Mesendoderm (in vitro differentiated cells): ENCODE measurements around the gene HBG2.
A peak's percentile ranks its signal among the peaks of the same experiment; 100 is the strongest.

Source experiments
- DNase-seq: peaks from one replicate; pipeline ENCODE4 v3.0.0; 2013
- H2AK5ac ChIP-seq: 2 replicates; pipeline ENCODE4 v1.6.1; 2013; ENCODE audit warnings: low read length, inconsistent platforms
- H2BK120ac ChIP-seq: 2 replicates; pipeline ENCODE4 v1.6.1; 2013; ENCODE audit warnings: low read depth, mild to moderate bottlenecking, low read length, moderate library complexity, mixed read lengths
- H2BK15ac ChIP-seq: replicated peaks from 2 replicates; pipeline ENCODE4 v1.6.1; 2013; ENCODE audit warnings: low read depth, mild to moderate bottlenecking, moderate library complexity
- H2BK5ac ChIP-seq: 2 replicates; pipeline ENCODE4 v1.6.1; 2013; ENCODE audit warnings: low read length, inconsistent platforms
- H3K18ac ChIP-seq: 2 replicates; pipeline ENCODE4 v1.6.1; 2013; ENCODE audit warnings: mild to moderate bottlenecking, low read length, mixed read lengths
- H3K23ac ChIP-seq: one replicate; pipeline ENCODE4 v1.6.1; 2013; ENCODE audit warnings: low read length
- H3K27ac ChIP-seq: 2 replicates; pipeline ENCODE4 v1.5.1; 2013; ENCODE audit warnings: low read depth, mild to moderate bottlenecking, inconsistent platforms, low read length, moderate library complexity
- H3K27me3 ChIP-seq: 2 replicates; pipeline ENCODE4 v1.6.1; 2013; ENCODE audit warnings: low read length, control low read depth, mild to moderate bottlenecking, inconsistent platforms; ENCODE audit not compliant: insufficient read depth, poor library complexity
- H3K36me3 ChIP-seq: 2 replicates; pipeline ENCODE4 v1.6.1; 2013; ENCODE audit warnings: low read length, inconsistent platforms; ENCODE audit not compliant: control insufficient read depth, insufficient read depth
- H3K4ac ChIP-seq: one replicate; pipeline ENCODE4 v1.6.1; 2013; ENCODE audit warnings: low read depth, mild to moderate bottlenecking, low read length, moderate library complexity
- H3K4me1 ChIP-seq: 2 replicates; pipeline ENCODE4 v1.6.1; 2013; ENCODE audit warnings: low read depth, low read length, inconsistent platforms; ENCODE audit not compliant: control insufficient read depth
- H3K4me2 ChIP-seq: 2 replicates; pipeline ENCODE4 v1.6.1; 2013; ENCODE audit warnings: low read length
- H3K4me3 ChIP-seq: 2 replicates; pipeline ENCODE4 v1.5.1; 2013; ENCODE audit warnings: mild to moderate bottlenecking, low read length
- H3K56ac ChIP-seq: one replicate; pipeline ENCODE4 v1.6.1; 2013; ENCODE audit warnings: low read length
- H3K79me1 ChIP-seq: 2 replicates; pipeline ENCODE4 v1.6.1; 2013; ENCODE audit warnings: low read length, inconsistent platforms
- H3K79me2 ChIP-seq: 2 replicates; pipeline ENCODE4 v1.6.1; 2013; ENCODE audit warnings: mild to moderate bottlenecking, low read length; ENCODE audit not compliant: control insufficient read depth, insufficient read depth
- H3K9ac ChIP-seq: 2 replicates; pipeline ENCODE4 v1.6.1; 2013; ENCODE audit warnings: low read length, inconsistent platforms
- H4K5ac ChIP-seq: one replicate; pipeline ENCODE4 v1.6.1; 2013; ENCODE audit warnings: low read length
- H4K8ac ChIP-seq: one replicate; pipeline ENCODE4 v1.6.1; 2013; ENCODE audit warnings: low read depth, mild to moderate bottlenecking, control low read depth, low read length, moderate library complexity
- WGBS: extraction: QIAGEN DNeasy Blood & Tissue Kit; methylation state at CpG from one replicate; pipeline ENCODE4 v1.1.7; 2013; ENCODE audit warnings: low lambda C conversion rate, missing lambda C conversion rate; ENCODE audit not compliant: insufficient coverage; ENCODE audit errors: extremely low coverage; 5-methylcytosine and 5-hydroxymethylcytosine counted together

HBG2 gene

DNA sequence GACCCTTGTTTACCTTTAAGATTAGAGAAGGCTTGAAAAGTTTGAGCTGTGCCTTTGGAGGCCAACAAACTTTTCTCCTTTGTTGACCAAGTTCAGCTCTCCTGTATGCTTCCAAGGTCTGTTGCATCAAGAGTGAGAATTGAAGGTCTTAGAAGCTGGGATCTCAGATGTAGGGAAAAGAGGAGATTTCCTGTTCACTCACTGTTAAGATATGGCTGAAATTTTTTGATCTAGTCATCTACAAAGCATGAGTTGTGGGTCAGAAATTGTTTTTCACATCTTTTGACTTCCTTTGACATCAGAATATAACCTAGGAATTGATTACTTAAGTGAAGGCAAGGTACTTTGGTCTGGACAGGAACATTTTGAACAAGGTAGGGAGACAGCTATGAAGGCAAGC is 35.1 kb upstream of the HBG2 start:
- Histone ChIP-seq H3K4me3 (no peak overlapping the region), H3K4me2 (no peak overlapping the region), H2AK5ac (no peak overlapping the region), H2BK120ac (no peak overlapping the region), H3K27me3 (no peaks in the 10 kb centered on the region), H3K9ac (no peak overlapping the region), H4K8ac (no peak overlapping the region), H3K4ac (no peak overlapping the region), H3K23ac (no peak overlapping the region), H2BK15ac (peak overlapping the region; percentile 46), H2BK5ac (no peak overlapping the region), H3K79me1 (no peaks in the 10 kb centered on the region), H4K5ac (no peak overlapping the region), H3K27ac (no peak overlapping the region), H3K18ac (peak overlapping the region; percentile 69), H3K36me3 (no peaks in the 10 kb centered on the region), H3K79me2 (no peaks in the 10 kb centered on the region), H3K56ac (no peak overlapping the region), H3K4me1 (no peaks in the 10 kb centered on the region)
- no peak for DNase-seq

DNA sequence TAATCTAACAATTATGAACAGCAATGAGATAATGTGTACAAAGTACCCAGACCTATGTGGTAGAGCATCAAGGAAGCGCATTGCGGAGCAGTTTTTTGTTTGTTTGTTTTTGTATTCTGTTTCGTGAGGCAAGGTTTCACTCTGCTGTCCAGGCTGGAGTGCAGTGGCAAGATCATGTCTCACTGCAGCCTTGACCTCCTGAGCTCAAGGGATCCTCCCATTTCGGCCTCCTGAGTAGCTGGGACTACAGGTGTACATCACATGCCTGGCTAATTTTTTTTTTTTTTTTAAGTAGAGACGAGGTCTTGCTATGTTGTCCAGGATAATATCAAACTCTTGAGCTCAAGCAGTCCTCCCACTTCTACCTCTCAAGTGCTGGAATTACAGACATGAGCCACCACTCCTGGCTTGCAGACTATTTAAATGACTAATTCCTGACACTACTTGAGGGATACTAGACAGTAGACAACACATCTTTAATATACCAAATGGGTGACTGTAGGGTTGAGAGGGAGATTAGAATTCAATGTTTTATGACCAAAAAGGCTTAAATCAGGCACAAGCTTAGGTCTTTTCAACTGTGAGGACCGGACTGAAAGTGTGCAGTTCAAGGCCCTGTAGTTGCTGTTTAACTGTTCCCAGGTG is 34.4 kb upstream of the HBG2 start:
- no peak overlapping the region for H3K27ac ChIP-seq
- no peaks in the 10 kb centered on the region for H3K79me2 ChIP-seq
- H4K8ac ChIP-seq: no peak overlapping the region
- H4K5ac ChIP-seq: no peak overlapping the region
- no peaks in the 10 kb centered on the region for H3K36me3 ChIP-seq
- DNase-seq: no peak
- H2BK15ac ChIP-seq: peak overlapping the region; percentile 46
- H3K27me3 ChIP-seq: no peaks in the 10 kb centered on the region
- no peaks in the 10 kb centered on the region for H3K4me1 ChIP-seq
- H3K79me1 ChIP-seq: no peaks in the 10 kb centered on the region
- H3K4me3 ChIP-seq: no peak overlapping the region
- H3K4ac ChIP-seq: no peak overlapping the region
- H2BK5ac ChIP-seq: no peak overlapping the region
- no CpG with 5 or more reads among the region's 6 CpGs for WGBS
- H3K18ac ChIP-seq: peak overlapping the region; percentile 69
- no peak overlapping the region for H3K56ac ChIP-seq
- H3K23ac ChIP-seq: no peak overlapping the region
- no peak overlapping the region for H3K4me2 ChIP-seq
- no peak overlapping the region for H2AK5ac ChIP-seq
- H3K9ac ChIP-seq: no peak overlapping the region
- no peak overlapping the region for H2BK120ac ChIP-seq

DNA sequence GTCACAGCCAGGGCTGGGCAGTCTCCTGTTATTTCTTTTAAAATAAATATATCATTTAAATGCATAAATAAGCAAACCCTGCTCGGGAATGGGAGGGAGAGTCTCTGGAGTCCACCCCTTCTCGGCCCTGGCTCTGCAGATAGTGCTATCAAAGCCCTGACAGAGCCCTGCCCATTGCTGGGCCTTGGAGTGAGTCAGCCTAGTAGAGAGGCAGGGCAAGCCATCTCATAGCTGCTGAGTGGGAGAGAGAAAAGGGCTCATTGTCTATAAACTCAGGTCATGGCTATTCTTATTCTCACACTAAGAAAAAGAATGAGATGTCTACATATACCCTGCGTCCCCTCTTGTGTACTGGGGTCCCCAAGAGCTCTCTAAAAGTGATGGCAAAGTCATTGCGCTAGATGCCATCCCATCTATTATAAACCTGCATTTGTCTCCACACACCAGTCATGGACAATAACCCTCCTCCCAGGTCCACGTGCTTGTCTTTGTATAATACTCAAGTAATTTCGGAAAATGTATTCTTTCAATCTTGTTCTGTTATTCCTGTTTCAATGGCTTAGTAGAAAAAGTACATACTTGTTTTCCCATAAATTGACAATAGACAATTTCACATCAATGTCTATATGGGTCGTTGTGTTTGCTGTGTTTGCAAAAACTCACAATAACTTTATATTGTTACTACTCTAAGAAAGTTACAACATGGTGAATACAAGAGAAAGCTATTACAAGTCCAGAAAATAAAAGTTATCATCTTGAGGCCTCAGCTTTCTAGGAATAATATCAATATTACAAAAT is 33.7 kb upstream of the HBG2 start:
- Histone ChIP-seq H3K23ac (no peak overlapping the region), H3K4me3 (no peak overlapping the region), H4K5ac (no peak overlapping the region), H3K4me1 (no peaks in the 10 kb centered on the region), H3K18ac (no peak overlapping the region), H3K79me1 (no peaks in the 10 kb centered on the region), H3K4ac (no peak overlapping the region), H3K56ac (no peak overlapping the region), H3K4me2 (no peak overlapping the region), H4K8ac (no peak overlapping the region), H3K9ac (no peak overlapping the region), H2BK15ac (no peak overlapping the region), H2BK5ac (no peak overlapping the region), H2AK5ac (no peak overlapping the region), H3K36me3 (no peaks in the 10 kb centered on the region), H3K27ac (no peak overlapping the region), H2BK120ac (no peak overlapping the region), H3K79me2 (no peaks in the 10 kb centered on the region), H3K27me3 (no peaks in the 10 kb centered on the region)
- peak; percentile 11 for DNase-seq
- no CpG with 5 or more reads among the region's 7 CpGs for WGBS

DNA sequence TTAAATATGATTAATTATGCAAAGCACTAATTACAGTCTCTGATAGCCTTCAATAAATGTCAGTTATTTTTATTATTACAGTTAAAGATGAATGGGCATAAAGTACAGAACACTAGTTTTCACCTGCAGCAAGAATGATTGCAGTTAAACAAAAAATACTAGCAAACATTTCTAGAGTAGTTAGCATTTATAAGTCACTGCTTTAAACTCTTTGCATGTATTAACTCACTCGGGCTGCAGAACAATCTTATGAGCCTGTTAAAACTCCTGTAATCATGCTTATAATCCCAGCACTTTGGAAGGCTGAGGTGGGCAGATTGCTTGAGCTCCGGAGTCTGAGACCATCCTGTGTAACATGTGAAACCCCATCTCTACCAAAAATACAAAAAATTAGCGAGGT is 32.3 kb upstream of the HBG2 start:
- Histone ChIP-seq H3K4me3 (no peak overlapping the region), H2BK5ac (no peak overlapping the region), H3K9ac (no peak overlapping the region), H3K4me2 (no peak overlapping the region), H3K23ac (no peak overlapping the region), H2AK5ac (no peak overlapping the region), H3K4ac (no peak overlapping the region), H4K8ac (no peak overlapping the region), H3K56ac (no peak overlapping the region), H3K79me2 (no peaks in the 10 kb centered on the region), H3K27ac (no peak overlapping the region), H3K4me1 (no peaks in the 10 kb centered on the region), H4K5ac (no peak overlapping the region), H2BK15ac (no peak overlapping the region), H3K36me3 (no peaks in the 10 kb centered on the region), H3K79me1 (no peaks in the 10 kb centered on the region), H3K18ac (no peak overlapping the region), H2BK120ac (no peak overlapping the region), H3K27me3 (no peaks in the 10 kb centered on the region)
- no CpG with 5 or more reads among the region's 3 CpGs for WGBS
- no peak for DNase-seq

DNA sequence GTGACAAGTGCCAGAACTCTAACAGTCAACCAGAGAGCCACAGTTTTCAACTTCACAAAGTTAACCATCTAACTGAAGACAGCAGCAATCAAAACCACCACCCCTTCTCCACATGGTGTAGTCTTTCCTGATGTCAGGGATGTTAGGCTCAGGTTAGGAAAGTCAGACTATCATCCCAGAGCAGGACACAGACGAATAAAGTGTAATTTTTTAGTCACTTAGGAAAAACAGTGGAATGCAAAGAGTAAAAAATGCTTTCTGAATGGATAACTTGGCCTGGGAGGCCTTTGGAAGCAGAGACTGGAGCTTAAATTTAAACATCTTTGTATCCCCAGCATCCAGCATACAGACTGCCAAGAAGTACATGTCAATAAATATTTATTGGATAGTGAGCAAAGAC is 31.8 kb upstream of the HBG2 start:
- Histone ChIP-seq H3K18ac (no peak overlapping the region), H2BK120ac (no peak overlapping the region), H3K27me3 (no peaks in the 10 kb centered on the region), H3K79me2 (no peaks in the 10 kb centered on the region), H2BK15ac (no peak overlapping the region), H4K8ac (no peak overlapping the region), H3K36me3 (no peaks in the 10 kb centered on the region), H3K4me1 (no peaks in the 10 kb centered on the region), H2AK5ac (no peak overlapping the region), H3K4me2 (no peak overlapping the region), H3K56ac (no peak overlapping the region), H3K9ac (no peak overlapping the region), H3K4me3 (no peak overlapping the region), H3K79me1 (no peaks in the 10 kb centered on the region), H3K23ac (no peak overlapping the region), H2BK5ac (no peak overlapping the region), H3K4ac (no peak overlapping the region), H4K5ac (no peak overlapping the region), H3K27ac (no peak overlapping the region)
- no CpG with 5 or more reads among the region's 1 CpG for WGBS
- no peak for DNase-seq
